HFFc6 (cell line): Measurements from ENCODE around the gene ZNF14. TPM values are rescaled to one million over a fixed set of nuclear protein-coding genes. Genes with fewer than 3 reads are reported as not detected.
"Not testable (repeated sequence)": the region's sequence is repeated elsewhere in the genome, so short reads cannot be mapped to it uniquely, and the experiment has no call there.

ENCODE experiments used
- DNase-seq: peaks from one replicate; pipeline ENCODE4 v3.0.0-alpha.2; 2018
- H3K27ac Mint-ChIP-seq: 2 replicates; pipeline ENCODE4 v1.8.0; 2020; ENCODE audit warnings: mild to moderate bottlenecking, mixed read lengths
- H3K27me3 Mint-ChIP-seq: 2 replicates; pipeline ENCODE4 v1.8.0; 2021; ENCODE audit warnings: mild to moderate bottlenecking, moderate library complexity, mixed read lengths; ENCODE audit not compliant: insufficient read depth
- H3K36me3 Mint-ChIP-seq: 2 replicates; pipeline ENCODE4 v1.8.0; 2021; ENCODE audit warnings: low read depth, mixed read lengths
- H3K4me1 Mint-ChIP-seq: 2 replicates; pipeline ENCODE4 v1.8.0; 2020; ENCODE audit warnings: low read depth, mixed read lengths
- H3K4me3 Mint-ChIP-seq: 2 replicates; pipeline ENCODE4 v1.8.0; 2020; ENCODE audit warnings: mild to moderate bottlenecking, moderate library complexity, mixed read lengths
- H3K9me3 Mint-ChIP-seq: 2 replicates; pipeline ENCODE4 v1.8.0; 2020; ENCODE audit warnings: mild to moderate bottlenecking, mixed read lengths
- CTCF ChIP-seq: fragments of 200-600 bp; sonication (generic); IDR thresholded peaks from 2 replicates; pipeline ENCODE4 v1.5.0; 2021; ENCODE audit warnings: antibody characterized with exemption, mild to moderate bottlenecking
- total RNA-seq, 6 experiments: library from RNA; stranded (reverse); fragmentation: NEBNext Ultra II Directional; extraction: Animal tissue kit (Norgen Biotek cat#: 25700); gene quantifications; 2 replicates in 1 of 6; 3 replicates in 5 of 6; pipeline ENCODE4 v1.2.3, GENCODE V29; 2021

The ZNF14 gene
- total RNA-seq, 6 experiments from 2014 or later, result 2.2 to 3.1 (median 2.8) TPM

GRCh38 chr19:19711306-19711933 is 21.5 kb downstream of the ZNF14 start:
- Mint-ChIP-seq H3K27ac (no peak overlapping the region), H3K27me3 (no peaks in the 10 kb centered on the region), H3K4me1 (no peaks in the 10 kb centered on the region), H3K9me3 (peaks cover 100% of the 10 kb centered on the region), H3K36me3 (peaks cover 90% of the 10 kb centered on the region), H3K4me3 (no peak overlapping the region)
- DNase-seq, result no peak
- no peak for TF ChIP-seq CTCF

- H3K4me1 Mint-ChIP-seq, result no peaks in the 10 kb centered on the region
- H3K27ac Mint-ChIP-seq, result no peak overlapping the region
- TF ChIP-seq CTCF, result no peak
- H3K27me3 Mint-ChIP-seq, result no peaks in the 10 kb centered on the region
- H3K9me3 Mint-ChIP-seq, result peaks cover 100% of the 10 kb centered on the region
- H3K4me3 Mint-ChIP-seq, result no peak overlapping the region
- DNase-seq, result no peak
- peaks cover 86% of the 10 kb centered on the region for H3K36me3 Mint-ChIP-seq
Measured at GRCh38 chr19:19710506-19710905, 22.4 kb downstream of the ZNF14 start.

- Mint-ChIP-seq H3K36me3 (peaks cover 67% of the 10 kb centered on the region), H3K4me3 (no peak overlapping the region), H3K27me3 (no peaks in the 10 kb centered on the region; the same call in none of the 2 replicates), H3K27ac (no peak overlapping the region), H3K9me3 (peaks cover 95% of the 10 kb centered on the region), H3K4me1 (no peaks in the 10 kb centered on the region)
- DNase-seq, result no peak
- TF ChIP-seq CTCF, result no peak
Measured at GRCh38 chr19:19704836-19705235, 28.1 kb downstream of the ZNF14 start.

GRCh38 chr19:19700493-19700892 is 32.4 kb downstream of the ZNF14 start:
- not testable (repeated sequence) for H3K27me3 Mint-ChIP-seq, H3K4me3 Mint-ChIP-seq, H3K27ac Mint-ChIP-seq, DNase-seq, H3K4me1 Mint-ChIP-seq
- Mint-ChIP-seq H3K36me3 (peaks cover 31% of the 10 kb centered on the region), H3K9me3 (peaks cover 81% of the 10 kb centered on the region)

- Mint-ChIP-seq H3K4me3 (no peak overlapping the region), H3K9me3 (peaks cover 56% of the 10 kb centered on the region), H3K4me1 (no peaks in the 10 kb centered on the region), H3K27me3 (no peaks in the 10 kb centered on the region), H3K36me3 (peaks cover 10% of the 10 kb centered on the region; the same call in 1 of the 2 replicates), H3K27ac (no peak overlapping the region)
- TF ChIP-seq CTCF, result no peak
- DNase-seq, result no peak
Measured at GRCh38 chr19:19697589-19697988, 35.3 kb downstream of the ZNF14 start.

- peaks cover 45% of the 10 kb centered on the region for H3K9me3 Mint-ChIP-seq
- no peaks in the 10 kb centered on the region for H3K27me3 Mint-ChIP-seq
- TF ChIP-seq CTCF, result no peak
- no peaks in the 10 kb centered on the region for H3K4me1 Mint-ChIP-seq
- no peak for DNase-seq
- H3K4me3 Mint-ChIP-seq, result no peak overlapping the region
- no peak overlapping the region for H3K27ac Mint-ChIP-seq
- H3K36me3 Mint-ChIP-seq, result peaks cover 10% of the 10 kb centered on the region; the same call in 1 of the 2 replicates
Measured at GRCh38 chr19:19696386-19696785, 36.5 kb downstream of the ZNF14 start.
